HG03520 (cell line): ENCODE data around the gene CBR3.
"Not testable (repeated sequence)": the region's sequence is repeated elsewhere in the genome, so short reads cannot be mapped to it uniquely, and the experiment has no call there.

Source experiments
- ATAC-seq: cut with Tn5 transposase; IDR thresholded peaks from one replicate; pipeline ENCODE4 v1.9.1; 2021; ENCODE audit warnings: mild to moderate bottlenecking, moderate library complexity; ENCODE audit not compliant: unreplicated experiment

The CBR3 gene

DNA sequence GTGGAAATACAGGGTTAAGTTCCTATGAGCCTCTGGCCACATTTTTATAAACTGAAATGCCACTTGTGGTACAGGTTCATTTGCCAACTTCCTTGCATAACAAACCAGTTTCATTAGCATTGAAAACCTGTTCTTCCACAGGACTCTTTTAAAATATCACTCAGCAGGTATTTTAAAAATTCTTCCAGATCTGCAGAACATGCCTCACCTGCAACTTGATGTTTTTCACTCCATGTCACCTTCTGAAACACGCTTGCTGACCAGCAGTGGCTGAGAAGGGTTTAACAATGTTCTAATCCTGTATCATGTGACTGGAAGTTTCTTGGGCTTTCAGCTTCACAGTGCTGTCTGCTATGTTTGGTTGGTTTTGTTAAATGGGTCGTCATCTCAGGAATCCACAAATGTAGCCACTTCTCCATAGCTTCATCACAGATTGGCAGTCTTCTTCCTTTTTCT lies 17.6 kb upstream of the CBR3 start:
- ATAC-seq = no peak

DNA sequence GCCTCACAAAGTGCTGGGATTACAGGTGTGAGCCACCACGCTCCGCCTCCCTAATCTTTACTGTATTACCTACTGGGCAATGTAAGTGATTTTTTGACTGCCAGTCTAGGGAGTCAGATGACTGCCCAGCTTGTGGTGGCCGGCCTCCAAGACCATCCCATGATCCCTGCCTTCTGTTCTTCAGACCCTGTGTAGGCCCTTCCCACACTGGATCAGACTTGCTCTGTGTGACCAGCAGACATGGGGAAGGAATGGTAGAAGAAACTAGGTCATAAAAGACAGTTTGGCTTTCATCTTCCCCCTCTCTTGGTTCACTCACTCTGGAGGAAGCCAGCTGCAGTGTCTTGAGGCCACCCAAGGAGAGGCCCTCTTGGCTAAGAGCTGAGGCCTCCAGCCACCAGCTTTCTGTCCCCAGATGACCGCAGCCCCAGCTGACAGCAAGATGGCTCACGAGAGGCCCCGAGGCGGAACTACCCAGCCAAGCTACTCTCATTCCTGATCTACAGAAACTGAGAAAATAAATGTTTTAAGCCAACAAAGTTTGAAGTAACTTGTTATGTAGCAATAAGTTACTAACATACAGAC lies 14.5 kb upstream of the CBR3 start:
- ATAC-seq = no peak

DNA sequence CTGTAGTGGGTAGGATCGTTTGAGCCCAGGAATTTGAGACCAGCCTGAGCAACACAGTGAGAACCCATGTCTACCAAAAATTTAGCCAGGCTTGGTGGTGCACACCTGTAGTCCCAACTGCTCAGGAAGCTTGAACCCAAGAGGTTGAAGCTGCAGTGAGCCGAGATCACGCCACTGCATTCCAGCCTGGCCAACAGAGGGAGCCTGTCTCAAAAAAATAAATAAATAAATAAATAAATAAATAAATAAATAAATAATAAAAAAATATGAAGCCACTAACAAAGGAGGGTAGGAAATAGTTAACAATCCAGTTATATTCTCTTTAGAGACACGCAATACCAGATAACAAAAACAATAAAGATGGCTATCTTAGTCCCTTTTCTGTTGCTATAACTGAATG lies 11.9 kb upstream of the CBR3 start:
- ATAC-seq = no peak

DNA sequence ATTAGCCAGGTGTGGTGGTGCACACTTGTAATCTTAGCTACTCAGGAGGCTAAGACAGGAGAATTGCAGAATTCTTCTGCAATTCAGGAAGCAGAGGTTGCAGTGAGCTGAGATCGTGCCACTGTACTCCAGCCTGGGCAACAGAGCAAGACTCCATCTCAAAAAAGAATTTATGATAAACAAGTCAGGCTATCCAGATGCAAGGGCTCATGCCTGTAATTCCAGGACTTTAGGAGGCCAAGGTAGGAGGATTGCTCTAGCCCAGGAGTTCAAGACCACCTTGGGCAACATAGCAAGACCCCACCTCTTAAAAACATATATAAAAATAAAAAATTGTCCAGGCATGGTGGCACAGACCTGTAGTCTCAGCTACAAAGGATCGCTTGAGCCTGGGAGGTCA lies 10.5 kb upstream of the CBR3 start:
- ATAC-seq = no peak

DNA sequence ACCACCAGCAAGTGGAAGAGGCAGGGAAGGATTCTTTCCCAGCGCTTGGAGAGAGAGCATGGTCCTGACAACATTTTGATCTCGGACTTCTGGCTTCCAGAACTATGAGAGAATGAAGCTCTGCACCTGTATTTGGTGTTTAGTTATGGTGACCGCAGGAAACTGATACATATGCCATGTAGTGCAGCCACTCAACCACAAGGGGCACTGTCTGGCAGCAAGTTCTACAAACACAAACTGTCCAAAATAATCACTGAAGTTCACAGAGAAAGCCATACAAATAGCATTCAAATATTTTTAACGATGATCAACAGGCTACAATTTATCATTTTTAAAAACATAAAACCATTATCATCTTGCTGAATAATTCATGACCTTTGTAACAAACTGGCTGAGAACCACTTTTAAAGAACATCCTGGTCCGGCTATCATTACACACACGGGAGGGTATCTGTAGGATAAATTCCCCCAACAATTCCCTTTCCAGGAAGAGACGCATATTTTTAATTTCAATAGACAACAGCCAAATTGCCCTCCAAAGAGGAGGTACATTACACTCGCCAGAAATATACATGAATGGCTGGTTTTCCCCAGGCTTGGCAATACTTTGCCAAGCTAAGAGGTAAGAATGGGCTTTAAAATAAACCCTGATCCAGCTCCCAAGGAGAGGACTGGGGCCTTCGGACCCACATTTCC lies 9.2 kb upstream of the CBR3 start:
- no peak for ATAC-seq

DNA sequence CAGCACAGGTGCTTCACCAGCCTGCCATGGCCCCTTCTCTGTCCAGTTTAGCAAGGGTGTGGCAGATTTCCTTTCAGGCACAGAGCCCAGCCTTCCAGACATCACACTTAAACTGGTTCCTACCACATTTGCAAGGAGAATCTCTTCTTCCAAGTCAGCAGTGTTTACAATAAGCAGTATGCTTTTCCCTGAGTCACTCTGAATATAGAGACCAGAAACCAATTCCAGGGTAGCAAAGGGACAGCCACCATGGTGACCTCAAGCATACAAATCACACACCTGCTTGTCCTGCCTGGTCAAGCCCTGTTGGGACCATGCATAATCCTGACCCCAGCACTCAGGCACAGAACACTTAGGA lies 8.7 kb upstream of the CBR3 start:
- no peak for ATAC-seq

DNA sequence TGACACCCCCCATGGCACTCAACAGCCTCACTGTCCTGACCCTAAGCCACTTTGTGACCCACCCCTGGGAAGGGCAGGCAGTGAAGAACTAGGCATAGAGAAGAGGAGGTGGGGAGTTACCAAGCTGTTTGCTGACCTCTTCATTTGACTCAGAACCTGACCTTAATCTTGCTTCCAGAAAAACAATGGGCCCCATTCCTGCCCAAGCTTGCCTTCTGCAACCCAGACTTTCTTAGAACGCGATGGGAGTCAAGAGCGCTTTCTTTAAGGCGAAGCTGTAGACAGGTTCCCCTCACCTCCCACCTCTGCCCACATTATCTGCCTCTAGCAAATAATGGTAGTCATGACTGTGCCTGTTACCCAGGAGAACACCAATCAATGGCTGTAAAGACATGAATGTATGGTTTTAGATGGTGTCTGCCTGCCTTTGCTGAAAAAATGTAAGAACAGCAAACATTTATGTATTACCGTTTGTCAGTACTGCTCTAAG lies 8.2 kb upstream of the CBR3 start:
- no peak for ATAC-seq

DNA sequence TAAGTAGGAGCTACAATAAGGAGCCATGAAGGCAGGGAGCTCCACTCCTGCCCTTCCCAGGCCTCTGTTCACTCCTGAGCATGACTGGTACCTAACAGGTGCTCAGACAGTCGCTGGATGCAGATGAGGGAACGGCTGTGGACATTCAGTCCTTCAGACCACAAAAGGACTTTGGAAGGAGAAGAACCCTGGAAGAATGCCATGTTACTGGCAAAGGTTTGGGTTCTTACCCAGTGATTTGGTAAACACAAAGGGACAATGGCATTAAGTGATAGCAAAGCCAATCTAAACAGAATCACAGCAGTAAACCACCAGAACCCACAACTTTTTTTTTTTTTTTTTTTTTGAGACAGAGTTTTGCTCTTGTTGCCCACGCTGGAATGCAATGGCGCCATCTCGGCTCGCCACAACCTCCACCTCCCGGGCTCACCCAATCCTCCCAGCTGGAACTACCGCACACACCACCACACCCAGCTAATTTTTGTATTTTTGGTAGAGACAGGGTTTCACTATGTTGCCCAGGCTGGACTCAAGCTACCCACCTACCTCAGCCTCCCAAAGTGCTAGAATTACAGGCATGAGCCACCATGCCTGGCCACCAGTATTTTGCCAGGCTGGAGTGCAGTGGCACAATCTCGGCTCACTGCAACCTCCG lies 7.5 kb upstream of the CBR3 start:
- no peak for ATAC-seq

DNA sequence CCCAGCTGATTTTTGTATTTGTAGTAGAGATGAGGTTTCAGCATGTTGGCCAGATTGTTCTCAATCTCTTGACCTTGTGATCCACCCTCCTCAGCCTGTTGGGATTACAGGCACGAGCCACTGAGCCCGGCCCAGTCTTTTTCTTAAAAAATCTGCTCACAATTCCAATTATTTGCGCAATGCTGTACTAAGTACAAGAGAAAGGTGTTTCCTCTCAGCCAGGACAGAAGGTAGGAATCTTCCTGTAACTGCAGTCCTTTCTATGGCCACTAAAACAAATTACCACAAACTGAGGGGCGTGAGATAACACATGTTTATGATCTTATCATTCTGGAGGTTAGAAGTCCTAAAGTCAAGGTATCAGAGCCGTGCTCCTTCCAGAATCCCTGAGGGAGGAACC lies 6.9 kb upstream of the CBR3 start:
- ATAC-seq = no peak

DNA sequence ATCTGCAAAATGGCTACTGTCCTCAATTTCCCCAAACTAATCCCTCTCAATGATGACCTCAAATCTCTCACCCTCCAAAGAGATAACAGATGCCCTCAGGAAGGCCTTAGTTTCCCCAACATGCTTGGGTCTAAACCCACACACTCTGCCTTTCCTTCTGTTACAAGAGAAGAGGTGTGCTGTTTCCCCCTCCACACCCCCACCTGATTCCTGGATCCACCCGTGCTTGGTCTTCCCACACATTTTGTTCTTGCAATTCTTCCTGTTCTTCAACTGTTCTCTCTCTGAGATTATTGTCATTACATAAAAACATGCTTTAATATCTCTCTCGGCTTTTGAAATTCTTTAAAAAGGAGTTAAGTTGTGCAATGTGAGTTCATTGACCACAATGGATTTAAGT lies 5.7 kb upstream of the CBR3 start:
- ATAC-seq = no peak

DNA sequence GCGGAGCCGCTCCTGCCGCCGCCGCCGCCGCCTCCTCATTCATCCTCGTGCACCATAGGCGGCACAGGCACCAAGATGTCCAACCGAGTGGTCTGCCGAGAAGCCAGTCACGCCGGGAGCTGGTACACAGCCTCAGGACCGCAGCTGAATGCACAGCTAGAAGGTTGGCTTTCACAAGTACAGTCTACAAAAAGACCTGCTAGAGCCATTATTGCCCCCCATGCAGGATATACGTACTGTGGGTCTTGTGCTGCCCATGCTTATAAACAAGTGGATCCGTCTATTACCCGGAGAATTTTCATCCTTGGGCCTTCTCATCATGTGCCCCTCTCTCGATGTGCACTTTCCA lies 4.5 kb upstream of the CBR3 start:
- not testable (repeated sequence) for ATAC-seq

DNA sequence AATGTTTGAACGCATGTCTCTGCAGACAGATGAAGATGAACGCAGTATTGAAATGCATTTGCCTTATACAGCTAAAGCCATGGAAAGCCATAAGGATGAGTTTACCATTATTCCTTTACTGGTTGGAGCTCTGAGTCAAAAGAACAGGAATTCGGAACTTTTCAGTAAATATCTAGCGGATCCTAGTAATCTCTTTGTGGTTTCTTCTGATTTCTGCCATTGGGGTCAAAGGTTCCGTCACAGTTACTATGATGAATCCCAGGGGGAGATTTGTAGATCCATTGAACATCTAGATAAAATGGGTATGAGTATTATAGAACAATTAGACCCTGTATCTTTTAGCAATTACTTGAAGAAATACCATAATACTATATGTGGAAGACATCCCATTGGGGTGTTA lies 4.0 kb upstream of the CBR3 start:
- ATAC-seq = not testable (repeated sequence)

DNA sequence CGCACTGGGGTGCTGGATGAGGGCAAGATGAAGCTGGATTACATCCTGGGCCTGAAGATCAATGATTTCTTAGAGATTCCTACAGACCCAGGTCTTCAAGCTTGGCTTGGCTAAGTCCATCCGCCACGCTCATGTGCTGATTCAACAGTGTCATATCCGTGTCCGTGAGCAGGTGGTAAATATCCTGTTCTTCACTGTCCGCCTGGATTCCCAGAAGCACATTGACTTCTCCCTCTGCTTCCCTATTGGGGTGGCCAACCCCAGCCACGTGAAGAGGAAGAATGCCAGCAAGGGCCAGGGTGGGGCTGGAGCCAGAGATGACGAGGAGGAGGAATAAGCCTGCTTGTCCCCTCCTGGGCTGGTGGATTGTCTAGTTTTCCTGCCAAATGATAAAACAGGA lies 2.2 kb upstream of the CBR3 start:
- no peak for ATAC-seq

DNA sequence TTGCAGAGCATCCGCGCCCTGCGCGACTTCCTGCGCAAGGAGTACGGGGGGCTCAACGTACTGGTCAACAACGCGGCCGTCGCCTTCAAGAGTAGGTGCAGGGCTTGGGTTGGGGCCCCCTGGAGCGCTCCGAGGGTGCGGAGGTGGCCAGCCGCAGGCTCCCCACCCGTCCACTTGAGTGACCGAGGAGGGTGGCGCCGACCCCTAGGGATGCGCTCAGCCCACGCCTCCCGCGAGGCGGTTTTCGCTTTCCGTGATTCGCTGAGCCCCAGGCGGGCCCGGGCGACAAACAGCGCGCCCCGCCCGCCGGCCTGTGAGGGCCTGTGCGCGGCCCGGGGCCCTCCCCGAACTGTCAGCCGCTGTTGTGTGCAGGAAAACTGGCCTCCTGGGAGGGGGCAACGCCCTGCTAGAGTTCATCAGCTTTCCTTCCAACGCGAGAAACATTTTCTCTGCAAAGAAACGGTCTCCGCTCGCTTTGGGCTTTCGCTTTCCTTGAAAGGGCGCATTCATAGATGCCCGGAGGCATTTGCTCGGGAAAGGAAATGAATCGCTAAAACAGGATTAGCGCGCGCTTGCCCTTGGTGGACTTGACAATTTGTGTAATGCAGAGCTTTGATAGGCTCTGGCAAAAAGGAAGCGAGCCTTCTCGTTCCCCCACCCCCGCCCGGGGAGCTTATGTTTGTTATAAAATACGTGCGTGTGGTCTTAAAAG lies 668 bp downstream of the CBR3 start:
- ATAC-seq = no peak

DNA sequence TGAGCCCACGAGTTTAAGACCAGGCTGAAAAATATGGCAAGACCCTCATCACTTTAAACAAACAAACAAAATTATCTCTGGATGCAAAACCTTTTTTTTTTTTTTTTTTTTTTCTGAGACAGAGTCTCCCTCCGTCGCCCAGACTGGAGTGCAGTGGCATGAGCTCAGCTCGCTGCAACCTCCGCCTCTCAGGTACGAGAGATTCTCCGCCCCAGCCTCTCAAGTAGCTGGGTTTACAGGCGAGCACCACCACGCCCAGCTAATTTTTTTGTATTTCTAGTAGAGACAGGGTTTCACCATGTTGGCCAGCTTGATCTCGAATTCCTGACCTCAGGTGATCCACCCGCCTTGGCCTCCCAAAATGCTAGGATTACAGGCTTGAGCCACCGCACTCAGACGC lies 4.9 kb downstream of the CBR3 start:
- not testable (repeated sequence) for ATAC-seq

DNA sequence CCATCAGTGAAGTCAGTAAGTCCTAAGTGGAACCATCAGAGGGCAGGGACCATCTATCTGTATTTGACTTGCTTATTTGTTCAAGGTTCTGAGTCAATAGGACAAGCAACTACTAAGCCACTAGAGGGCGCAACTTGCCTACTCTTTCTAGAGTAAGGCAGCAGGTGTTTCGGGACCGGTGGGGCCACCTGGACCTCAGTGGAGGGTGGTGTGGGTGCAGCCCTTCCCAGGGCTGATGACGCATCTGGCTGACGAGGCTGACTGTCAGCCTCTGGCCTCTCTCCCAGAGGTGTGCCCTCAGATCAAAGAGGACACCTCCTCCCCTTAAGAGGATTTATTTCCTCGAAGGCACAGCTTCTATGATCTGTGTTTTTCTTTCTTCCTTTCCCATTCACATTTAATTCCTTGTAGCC lies 6.6 kb downstream of the CBR3 start:
- peak; percentile 75 for ATAC-seq

DNA sequence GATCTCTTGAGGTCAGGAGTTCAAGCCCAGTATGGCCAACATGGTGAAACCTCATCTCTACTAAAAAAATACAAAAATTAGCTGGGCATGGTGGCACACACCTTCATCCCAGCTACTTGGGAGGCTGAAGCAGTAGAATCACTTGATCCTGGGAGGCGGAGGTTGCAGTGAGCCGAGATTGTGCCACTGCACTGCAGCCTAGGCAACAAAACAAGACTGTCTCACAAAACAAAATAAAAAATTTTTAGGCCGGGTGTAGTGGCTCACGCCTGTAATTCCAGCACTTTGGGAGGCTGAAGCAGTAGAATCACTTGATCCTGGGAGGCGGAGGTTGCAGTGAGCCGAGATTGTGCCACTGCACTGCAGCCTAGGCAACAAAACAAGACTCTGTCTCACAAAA lies 9.4 kb downstream of the CBR3 start:
- ATAC-seq = not testable (repeated sequence)

DNA sequence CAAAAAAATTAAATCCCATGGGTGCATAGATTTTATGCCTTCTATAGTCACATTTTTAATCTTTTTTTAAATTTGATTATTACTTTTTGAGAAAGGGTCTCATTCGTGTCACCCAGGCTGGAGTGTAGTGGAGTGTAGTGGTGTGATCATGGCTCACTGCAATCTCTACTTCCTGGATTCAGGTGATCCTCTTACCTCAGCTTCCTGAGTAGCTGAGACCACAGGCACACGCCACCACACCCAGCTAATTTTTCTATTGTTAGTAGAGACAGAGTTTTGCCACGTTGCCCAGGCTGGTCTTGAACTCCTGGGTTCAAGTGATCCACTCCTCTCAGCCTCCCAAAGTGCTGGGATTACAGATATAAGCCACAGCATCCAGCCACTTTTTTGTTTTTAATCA lies 10.4 kb downstream of the CBR3 start:
- no peak for ATAC-seq

DNA sequence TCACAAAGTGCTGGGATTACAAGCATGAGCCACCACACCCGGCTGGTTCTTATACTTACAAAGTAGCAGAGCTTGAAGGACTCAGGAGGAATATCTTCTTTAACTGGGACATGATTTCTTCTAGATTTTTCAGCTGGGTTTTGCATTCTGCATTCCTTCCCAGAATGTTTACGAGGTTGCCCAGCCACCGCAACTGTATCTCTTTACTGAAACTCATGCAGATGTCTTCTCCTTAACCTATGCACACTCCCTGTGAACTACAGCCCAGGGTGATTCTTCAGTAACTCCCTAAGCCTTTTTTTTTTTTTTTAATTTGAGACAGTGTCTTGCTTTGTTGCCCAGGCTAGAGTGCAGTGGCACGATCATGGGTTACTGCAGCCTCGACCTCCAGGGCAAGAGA lies 13.0 kb downstream of the CBR3 start:
- no peak for ATAC-seq

DNA sequence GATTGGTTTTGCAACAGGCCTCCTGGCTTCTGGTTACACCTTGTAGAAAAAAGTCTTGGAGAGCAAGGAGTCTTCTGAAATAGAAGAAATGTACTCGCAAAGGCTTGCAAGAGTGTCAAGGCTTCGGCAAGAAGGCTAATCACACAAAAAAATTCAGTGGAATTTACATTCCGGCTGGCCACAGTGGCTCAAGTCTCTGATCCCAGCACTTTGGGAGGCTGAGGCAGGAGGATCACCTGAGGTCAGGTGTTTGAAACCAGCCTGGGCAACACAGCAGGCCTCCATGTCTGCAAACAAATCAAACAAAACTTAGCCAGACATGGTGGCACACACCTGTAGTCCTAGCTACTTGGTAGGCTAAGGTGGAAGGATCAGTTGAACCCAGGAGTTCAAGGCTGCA lies 14.0 kb downstream of the CBR3 start:
- ATAC-seq = no peak

DNA sequence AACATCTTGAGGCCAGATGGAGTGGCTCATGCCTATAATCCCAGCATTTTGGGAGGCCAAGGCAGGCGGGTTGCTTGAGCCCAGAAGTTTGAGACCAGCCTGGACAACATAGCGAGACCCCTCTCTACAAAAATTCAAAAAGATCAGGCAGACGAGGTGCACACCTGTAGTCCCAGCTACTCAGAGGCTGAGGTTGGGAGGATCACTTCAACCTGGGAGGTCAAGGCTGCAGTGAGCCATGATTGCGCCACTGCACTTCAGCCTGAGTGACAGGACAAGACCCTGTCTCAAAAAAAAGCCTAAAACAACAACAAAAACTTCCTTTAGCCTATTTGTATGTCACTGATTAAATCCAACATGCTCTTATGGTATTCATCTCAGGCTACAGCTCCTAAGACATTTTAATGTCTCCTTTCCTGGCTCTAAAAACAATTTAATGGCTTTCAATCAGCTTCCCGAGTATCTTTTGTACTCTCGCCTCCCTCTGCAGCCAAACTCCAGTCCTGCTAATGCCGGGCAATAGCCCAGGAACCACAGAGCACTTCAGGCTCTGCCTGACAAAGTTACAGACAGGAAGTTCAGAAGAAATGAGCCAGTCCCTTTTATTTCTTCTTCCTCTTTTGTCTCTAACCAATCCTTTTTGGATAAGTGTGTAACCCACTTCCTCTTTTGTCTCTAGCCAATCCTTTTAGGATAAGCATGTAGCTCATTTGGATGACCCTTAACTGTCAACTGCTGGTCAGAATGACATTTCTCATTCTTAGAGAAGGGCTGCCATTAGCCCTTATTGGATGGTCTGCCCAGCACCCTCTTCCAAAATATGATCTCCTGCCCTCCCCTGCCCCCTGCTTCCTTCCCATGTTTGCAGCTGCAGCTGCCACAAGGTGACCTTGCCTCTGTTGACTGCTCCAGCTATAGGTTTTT lies 15.2 kb downstream of the CBR3 start:
- no peak for ATAC-seq
